ENCODE results near the gene PCDHB2. TPM values are rescaled to one million over a fixed set of nuclear protein-coding genes. Genes with fewer than 3 reads are reported as not detected.
A peak's percentile ranks its signal among the peaks of the same experiment; 100 is the strongest.

The PCDHB2 gene
- polyA plus RNA-seq (2011; rRNA removed) (4.1 and 5.0 TPM in 2 replicates), polyA plus RNA-seq (2017; fragmentation: RNase III; extraction: RNeasy Plus Mini Kit Qiagen cat#74134 plus additional on column Dnase treatment) (2.7 to 3.4 TPM (median 3.0 TPM) in 3 replicates), polyA minus RNA-seq (2011; rRNA and poly(A)+ RNA removed) (5.8 and 7.6 TPM in 2 replicates)
- 4.0 and 5.1 TPM in 2 replicates for polyA plus RNA-seq (2012; cell fraction: cytosol; rRNA removed)
- polyA plus RNA-seq (2012; cell fraction: nucleus; rRNA removed) = 12.4 and 17.0 TPM in 2 replicates

- WGBS (ENCODE audit: missing lambda C conversion rate) = 10% methylated on average over 29 of the region's 29 CpGs
- TF ChIP-seq SMC3 (IDR thresholded peaks at IDR 0.05) (peak; percentile 30; the same call in 1 of the 3 replicates), CBX8 (IDR thresholded peaks at IDR 0.05) (no peak), MAFK (IDR thresholded peaks at IDR 0.05; ENCODE audit: partially characterized antibody) (no peak), ZFP36 (IDR thresholded peaks at IDR 0.05; ENCODE audit: borderline replicate concordance, partially characterized antibody) (no peak), HOXB5 (CRISPR knock-in tag; IDR thresholded peaks at IDR 0.05) (no peak), RAD21 (conservative IDR thresholded peaks at IDR 0.05 in 1 of 2, IDR thresholded peaks at IDR 0.05 in 1 of 2) (peak; percentile 68 to 69), RNF2 (IDR thresholded peaks at IDR 0.05; ENCODE audit: borderline replicate concordance, low read depth) (no peak), CTCF (IDR thresholded peaks at IDR 0.05) (peak; percentile 58), NFE2L2 (conservative IDR thresholded peaks at IDR 0.05; ENCODE audit: low read length) (no peak), REST (IDR thresholded peaks at IDR 0.05) (no peak), RARB (CRISPR knock-in tag; IDR thresholded peaks at IDR 0.05) (no peak), BCL3 (IDR thresholded peaks at IDR 0.05) (no peak), ESRRA (IDR thresholded peaks at IDR 0.05; ENCODE audit: borderline replicate concordance, low read length) (no peak), HMGXB4 (CRISPR knock-in tag; IDR thresholded peaks at IDR 0.05; ENCODE audit: borderline replicate concordance) (no peak), ZC3H11A (IDR thresholded peaks at IDR 0.05) (no peak)
Measured at GRCh38 chr5:141094481-141095262, at the start of gene PCDHB2. Gene PCDHB2, plus strand, starts transcription at chr5:141094615. Its CDS starts 176 bp downstream, at chr5:141094791.

More at GRCh38 chr5:141094481-141095262, at the start of gene PCDHB2:
- Histone ChIP-seq H3K4me3 (peak within 1 kb of the TSS; percentile 60), H3K9me3 (peaks cover 10% of the 10 kb centered on the region; the same call in 1 of the 3 replicates), H3K4me1 (no peaks in the 10 kb centered on the region), H3K27ac (peak within 1 kb of the TSS; percentile 70 to 82), H3K4me2 (peak within 1 kb of the TSS; percentile 69)
- ATAC-seq (peak; percentile 93 to 99), DNase-seq (ENCODE audit: low read depth in 1 of 2, low spot score in 1 of 2) (peak; percentile 35 to 86), FAIRE-seq (no peak)
- POLR2A ChIA-PET = interaction anchor here (0.6 to 1.5 kb wide), 4 partner anchors 10 to 469 kb away, joined by 3 to 5 read pairs (median 4); partner anchors contain the start of gene TAF7
- CTCF ChIA-PET = interaction anchor here (0.6 to 2.2 kb wide), 40 partner anchors 9 to 592 kb away, joined by 3 to 18 read pairs (median 4); partner anchors contain the start of genes PCDHA5, PCDHB10, PCDHB6 and PCDHGA1
